NCI-H446 (cell line): ENCODE data around the gene TMPO.
"Not testable (repeated sequence)": the region's sequence is repeated elsewhere in the genome, so short reads cannot be mapped to it uniquely, and the experiment has no call there.

Experiments used
- DNase-seq, 2 experiments: peaks; one replicate each; lab custom pipeline; 2025; lab: John Stamatoyannopoulos, UW

TMPO gene

GRCh38 chr12:98511806-98512205, 3.6 kb upstream of the TMPO start:
- DNase-seq = not testable (repeated sequence)

DNA sequence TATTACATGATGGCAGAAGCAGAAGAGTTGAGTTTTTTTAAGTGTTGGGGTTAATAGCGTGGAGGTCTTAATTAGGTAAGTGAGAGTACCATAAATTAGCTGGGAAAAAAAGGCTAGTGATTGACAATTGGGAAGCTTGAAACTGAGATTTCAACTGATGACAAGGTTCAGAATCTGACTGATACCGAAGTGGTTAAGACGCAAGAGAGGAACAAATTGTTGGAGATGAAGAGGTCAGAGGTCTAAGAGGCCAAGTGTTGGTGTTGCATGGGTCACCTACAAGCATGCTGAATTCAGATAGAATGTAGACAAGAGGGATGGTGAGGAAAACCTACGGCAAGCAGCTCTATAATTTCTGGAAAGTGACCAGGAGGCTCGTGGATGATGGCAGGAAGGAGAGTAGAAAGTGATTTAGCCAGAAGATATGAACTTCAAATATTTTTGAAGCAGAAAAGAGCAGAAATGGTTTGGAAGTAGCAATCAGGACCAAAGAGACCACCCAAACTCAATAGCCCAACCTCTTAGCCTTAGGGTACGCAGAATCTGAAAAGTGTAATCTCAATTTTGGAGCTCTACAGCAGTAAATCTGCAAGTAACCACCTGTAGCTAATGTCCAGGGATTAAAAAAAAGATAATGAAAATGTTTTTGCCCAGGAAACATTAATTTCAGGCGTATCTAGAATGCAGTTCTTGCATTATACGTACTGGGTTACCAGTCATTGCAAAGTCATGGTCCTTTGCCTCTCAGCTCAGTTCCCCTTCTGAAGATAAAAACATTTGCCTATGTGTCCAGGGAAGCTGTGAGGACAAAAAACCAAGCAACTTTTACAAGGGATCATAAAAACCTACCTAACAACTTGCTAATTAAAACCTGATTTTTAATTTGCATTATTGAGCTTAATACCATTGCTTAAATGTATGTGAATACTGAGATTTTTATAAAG, 1.7 kb upstream of the TMPO start:
- no peak for DNase-seq

GRCh38 chr12:98514982-98515286, 456 bp upstream of the TMPO start:
- no peak for DNase-seq

- peak; percentile 86 to 94 for DNase-seq
These were observed 902 bp downstream of the TMPO start for GRCh38 chr12:98516111-98516873.

- no peak for DNase-seq
These were observed 4.0 kb downstream of the TMPO start for GRCh38 chr12:98519257-98519907.

GRCh38 chr12:98530068-98530467, 14.7 kb downstream of the TMPO start:
- no peak for DNase-seq

- DNase-seq = peak in 1 of 2 experiments; percentile 38
These were observed 17.4 kb downstream of the TMPO start for GRCh38 chr12:98532687-98533304.

DNA sequence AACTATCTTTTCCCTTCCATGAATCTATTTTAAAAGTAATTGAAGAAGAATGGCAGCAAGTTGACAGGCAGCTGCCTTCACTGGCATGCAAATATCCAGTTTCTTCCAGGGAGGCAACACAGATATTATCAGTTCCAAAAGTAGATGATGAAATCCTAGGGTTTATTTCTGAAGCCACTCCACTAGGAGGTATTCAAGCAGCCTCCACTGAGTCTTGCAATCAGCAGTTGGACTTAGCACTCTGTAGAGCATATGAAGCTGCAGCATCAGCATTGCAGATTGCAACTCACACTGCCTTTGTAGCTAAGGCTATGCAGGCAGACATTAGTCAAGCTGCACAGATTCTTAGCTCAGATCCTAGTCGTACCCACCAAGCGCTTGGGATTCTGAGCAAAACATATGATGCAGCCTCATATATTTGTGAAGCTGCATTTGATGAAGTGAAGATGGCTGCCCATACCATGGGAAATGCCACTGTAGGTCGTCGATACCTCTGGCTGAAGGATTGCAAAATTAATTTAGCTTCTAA, 18.4 kb downstream of the TMPO start:
- no peak for DNase-seq

DNA sequence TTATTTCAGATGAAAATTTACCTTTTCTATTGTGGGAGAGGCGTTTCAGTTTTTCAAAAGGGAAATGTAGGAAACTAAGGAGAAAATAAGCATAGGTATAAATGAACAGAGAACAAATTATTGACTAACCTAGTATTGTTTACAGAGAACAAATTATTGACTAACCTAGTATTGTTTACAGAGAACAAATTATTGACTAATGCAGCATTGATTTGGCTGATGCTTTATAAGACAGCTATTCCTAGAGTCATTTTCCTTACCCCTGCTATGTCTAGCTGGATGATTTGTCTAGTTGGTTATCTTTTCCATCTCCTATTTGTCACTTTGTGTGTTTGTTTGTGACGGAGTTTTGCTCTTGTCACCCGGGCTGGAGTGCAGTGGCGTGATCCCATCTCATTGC, 22.6 kb downstream of the TMPO start:
- no peak for DNase-seq

- DNase-seq = no peak
These were observed 28.3 kb downstream of the TMPO start for GRCh38 chr12:98543701-98544100.

GRCh38 chr12:98544751-98545150, 29.4 kb downstream of the TMPO start:
- DNase-seq = peak in 1 of 2 experiments; percentile 34

DNA sequence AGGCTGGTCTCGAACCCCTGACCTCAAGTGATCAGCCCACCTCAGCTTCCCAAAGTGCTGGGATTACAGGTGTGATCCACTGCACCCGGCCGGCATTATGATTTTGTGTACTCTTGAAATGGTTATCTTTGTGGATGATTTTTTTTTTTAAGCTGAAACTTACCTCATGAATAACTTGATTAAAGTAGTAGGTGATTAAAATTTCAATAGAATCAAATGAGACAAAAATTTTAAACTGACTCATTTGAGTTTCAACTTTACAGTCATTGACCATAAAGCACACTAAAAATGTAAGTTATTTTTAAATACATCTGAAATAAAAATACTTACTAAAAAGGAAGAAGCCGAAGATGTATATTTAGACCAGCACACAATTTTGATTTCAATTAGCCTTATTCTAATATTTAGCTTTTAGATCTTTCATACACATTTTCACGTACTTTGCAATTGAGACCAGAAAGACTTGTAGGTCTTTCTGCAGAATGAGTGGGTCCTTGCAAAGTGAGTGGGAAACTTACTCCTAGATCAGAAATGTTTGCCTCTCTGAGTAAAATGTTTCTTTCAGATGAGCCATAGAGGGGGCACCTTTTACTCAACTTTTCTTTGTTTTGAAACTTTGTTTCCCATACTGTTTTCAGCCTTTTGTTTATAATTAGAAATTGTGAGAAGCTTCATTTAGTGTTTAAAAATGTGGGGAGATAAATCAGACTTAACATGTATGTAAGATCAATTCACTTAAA, 34.2 kb downstream of the TMPO start:
- no peak for DNase-seq

- no peak for DNase-seq
These were observed 36.4 kb downstream of the TMPO start for GRCh38 chr12:98551787-98552186.

- not testable (repeated sequence) for DNase-seq
These were observed 42.7 kb downstream of the TMPO start for GRCh38 chr12:98558097-98558496.

DNA sequence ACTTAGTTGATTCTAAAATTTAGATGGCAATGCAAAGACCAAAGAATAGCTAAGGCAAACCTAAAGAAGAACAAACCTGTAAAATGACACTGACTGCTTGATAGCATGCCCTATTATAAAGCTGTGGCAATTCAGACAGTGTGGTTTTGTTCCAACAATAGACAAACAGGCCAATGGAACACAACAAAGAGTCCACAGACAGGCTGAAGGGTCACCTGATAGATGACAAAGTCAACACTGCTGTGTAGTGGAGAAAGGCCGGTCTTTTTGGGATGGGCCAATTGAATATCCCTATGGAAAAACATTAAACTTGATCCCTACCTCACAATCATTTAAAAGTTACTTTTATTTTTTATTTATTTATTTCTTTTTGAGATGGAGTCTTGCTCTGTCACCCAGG, 44.3 kb downstream of the TMPO start:
- DNase-seq = no peak

- DNase-seq = no peak
These were observed 46.5 kb downstream of the TMPO start for GRCh38 chr12:98561846-98562245.

DNA sequence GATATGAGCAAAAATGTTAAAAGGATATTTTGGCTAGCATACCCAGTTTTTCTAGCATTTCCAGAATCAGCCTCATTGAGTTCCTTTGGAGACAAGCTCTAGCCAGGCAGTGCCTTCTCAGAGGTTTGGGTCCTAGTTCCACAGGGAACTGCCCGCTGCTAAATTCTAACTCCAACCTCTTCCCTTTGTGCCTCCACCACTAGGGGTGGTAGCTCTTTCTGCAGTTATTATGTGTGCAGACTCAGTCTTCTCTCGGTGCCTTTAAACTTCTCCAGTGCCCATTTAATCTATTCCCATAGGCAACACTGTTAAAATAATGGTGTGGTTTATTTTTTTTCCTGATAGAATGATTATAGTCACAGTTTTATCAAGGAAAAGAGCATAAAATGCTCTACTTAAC, 56.6 kb downstream of the TMPO start:
- no peak for DNase-seq

DNA sequence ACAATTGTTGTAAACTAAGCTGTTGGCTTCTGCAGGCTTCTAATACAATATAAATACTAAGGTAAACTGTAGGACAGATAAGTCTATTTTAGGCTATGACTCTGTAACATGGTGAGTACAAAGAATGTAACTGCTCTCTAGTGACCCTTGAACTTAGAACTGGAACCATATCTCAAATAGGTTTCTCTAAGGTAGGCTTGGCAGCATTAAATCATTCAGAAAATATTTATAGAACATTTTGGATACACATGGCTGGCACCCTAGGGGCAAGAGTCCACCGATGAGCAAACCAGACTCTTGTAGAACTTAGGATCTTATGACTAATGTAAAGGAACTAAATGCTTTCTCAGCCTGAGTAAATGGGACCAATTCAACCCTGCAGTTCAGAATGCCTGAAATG, 58.7 kb downstream of the TMPO start:
- no peak for DNase-seq

- no peak for DNase-seq
These were observed 59.6 kb downstream of the TMPO start for GRCh38 chr12:98575013-98575412.

GRCh38 chr12:98576795-98577194, 61.4 kb downstream of the TMPO start:
- DNase-seq = not testable (repeated sequence)

DNA sequence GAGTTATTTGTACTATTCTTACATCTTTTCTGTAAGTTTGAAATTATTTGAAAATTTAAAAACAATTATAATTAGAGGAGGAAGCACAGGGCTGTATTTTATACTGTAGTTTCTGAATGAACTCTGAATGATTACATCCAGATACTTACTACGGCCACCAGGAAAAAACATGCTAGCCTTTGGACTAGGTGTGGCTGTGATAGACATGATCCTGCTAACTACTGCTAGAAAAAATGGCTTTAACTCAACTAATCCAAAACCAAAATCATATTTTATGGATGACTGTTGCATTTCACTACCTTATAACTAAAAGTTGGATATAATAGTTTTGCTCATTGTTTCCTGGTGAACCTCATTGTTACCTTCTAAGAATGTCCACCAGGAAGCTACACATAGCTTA, 63.0 kb downstream of the TMPO start:
- DNase-seq = no peak
